ENCODE measurements around the gene BEAN1.

- no peak for TF ChIP-seq POLR2A (IDR thresholded peaks at IDR 0.05)
- no peak for TF ChIP-seq CTCF (IDR thresholded peaks at IDR 0.05 in 8 of 11, conservative IDR thresholded peaks at IDR 0.05 in 3 of 11)
Measured at GRCh38 chr16:66400503-66401380, 26.4 kb upstream of the BEAN1 start.

All from spleen (tissue), 7 donors.